ENCODE measurements around the gene UHRF1.
A peak's percentile ranks its signal among the peaks of the same experiment; 100 is the strongest.
"Not testable (repeated sequence)": the region's sequence is repeated elsewhere in the genome, so short reads cannot be mapped to it uniquely, and the experiment has no call there.

UHRF1 gene

DNA sequence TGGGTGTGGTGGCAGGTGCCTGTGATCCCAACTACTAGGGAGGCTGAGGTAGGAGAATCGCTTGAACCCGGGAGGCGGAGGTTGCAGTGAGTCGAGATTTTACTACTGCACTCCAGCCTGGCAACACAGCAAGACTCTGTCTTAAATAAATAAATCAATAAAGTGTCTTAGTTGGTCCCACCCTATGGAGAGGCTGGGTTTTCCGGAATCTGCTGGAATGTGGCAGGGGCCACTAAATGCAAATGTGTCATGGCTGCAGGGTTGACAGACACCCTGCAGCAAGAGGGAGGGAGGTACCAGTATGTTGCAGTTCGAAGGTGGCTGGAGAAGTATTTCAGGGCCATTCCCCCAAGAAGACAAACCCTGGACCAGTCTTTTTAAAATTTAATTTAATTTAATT lies 24.3 kb upstream of the UHRF1 start:
- not testable (repeated sequence) for H3K27ac Mint-ChIP-seq; H3K27me3 Mint-ChIP-seq; H3K4me1 Mint-ChIP-seq; H3K9me3 Mint-ChIP-seq; DNase-seq; ATAC-seq; H3K4me3 Mint-ChIP-seq; H3K36me3 Mint-ChIP-seq (ENCODE audit: low read depth)

DNA sequence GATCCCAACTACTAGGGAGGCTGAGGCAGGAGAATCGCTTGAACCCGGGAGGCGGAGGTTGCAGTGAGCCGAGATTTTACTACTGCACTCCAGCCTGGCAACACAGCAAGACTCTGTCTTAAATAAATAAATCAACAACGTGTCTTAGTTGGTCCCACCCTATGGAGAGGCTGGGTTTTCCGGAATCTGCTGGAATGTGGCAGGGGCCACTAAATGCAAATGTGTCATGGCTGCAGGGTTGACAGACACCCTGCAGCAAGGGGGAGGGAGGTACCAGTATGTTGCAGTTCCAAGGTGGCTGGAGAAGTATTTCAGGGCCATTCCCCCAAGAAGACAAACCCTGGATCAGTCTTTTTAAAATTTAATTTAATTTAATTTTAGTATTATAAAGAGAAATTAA lies 21.5 kb upstream of the UHRF1 start:
- not testable (repeated sequence) for DNase-seq; H3K27ac Mint-ChIP-seq; H3K9me3 Mint-ChIP-seq; H3K4me1 Mint-ChIP-seq; H3K4me3 Mint-ChIP-seq; H3K27me3 Mint-ChIP-seq; H3K36me3 Mint-ChIP-seq (ENCODE audit: low read depth); ATAC-seq

- H3K36me3 Mint-ChIP-seq (ENCODE audit: low read depth), result peaks cover 2% of the 10 kb centered on the region
- no peak overlapping the region for H3K27ac Mint-ChIP-seq
- DNase-seq (no peak), ATAC-seq (no peak)
- no peak overlapping the region for H3K4me3 Mint-ChIP-seq
- no peaks in the 10 kb centered on the region for H3K4me1 Mint-ChIP-seq
- H3K27me3 Mint-ChIP-seq, result no peaks in the 10 kb centered on the region
- no peaks in the 10 kb centered on the region for H3K9me3 Mint-ChIP-seq
Measured at GRCh38 chr19:4889034-4889815, 20.1 kb upstream of the UHRF1 start.

GRCh38 chr19:4891066-4891465 lies 18.2 kb upstream of the UHRF1 start:
- DNase-seq (no peak), ATAC-seq (no peak)
- Mint-ChIP-seq H3K4me3 (no peak overlapping the region), H3K27ac (no peak overlapping the region), H3K4me1 (no peaks in the 10 kb centered on the region), H3K9me3 (no peaks in the 10 kb centered on the region), H3K27me3 (no peaks in the 10 kb centered on the region), H3K36me3 (ENCODE audit: low read depth) (peaks cover 2% of the 10 kb centered on the region)

DNA sequence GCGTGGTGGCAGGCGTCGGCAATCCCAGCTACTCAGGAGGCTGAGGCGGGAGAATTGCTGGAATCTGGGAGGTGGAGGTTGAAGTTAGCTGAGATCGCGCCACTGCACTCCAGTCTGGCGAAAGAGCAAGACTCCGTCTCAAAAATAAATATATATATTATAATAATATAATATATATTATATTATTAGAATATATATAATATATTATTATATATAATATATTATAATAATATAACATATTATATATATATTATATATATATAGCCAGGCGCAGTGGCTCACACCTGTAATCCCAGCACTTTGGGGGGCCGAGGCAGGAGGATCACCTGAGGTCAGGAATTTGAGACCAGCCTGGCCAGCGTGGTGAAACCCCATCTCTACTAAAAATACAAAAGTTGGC lies 16.3 kb upstream of the UHRF1 start:
- H3K36me3 Mint-ChIP-seq (ENCODE audit: low read depth); H3K4me3 Mint-ChIP-seq; ATAC-seq; DNase-seq; H3K27ac Mint-ChIP-seq; H3K9me3 Mint-ChIP-seq; H3K27me3 Mint-ChIP-seq; H3K4me1 Mint-ChIP-seq: not testable (repeated sequence)

GRCh38 chr19:4896372-4896771 lies 12.9 kb upstream of the UHRF1 start:
- DNase-seq (no peak), ATAC-seq (no peak)
- Mint-ChIP-seq H3K27ac (no peak overlapping the region), H3K27me3 (no peaks in the 10 kb centered on the region), H3K4me1 (peaks cover 3% of the 10 kb centered on the region), H3K9me3 (no peaks in the 10 kb centered on the region), H3K36me3 (ENCODE audit: low read depth) (peaks cover under 1% of the 10 kb centered on the region), H3K4me3 (no peak overlapping the region)

- no peak for DNase-seq
- no peak overlapping the region for H3K27ac Mint-ChIP-seq
- no peaks in the 10 kb centered on the region for H3K36me3 Mint-ChIP-seq (ENCODE audit: low read depth)
- no peaks in the 10 kb centered on the region for H3K27me3 Mint-ChIP-seq
- H3K9me3 Mint-ChIP-seq, result no peaks in the 10 kb centered on the region
- ATAC-seq, result no peak
- H3K4me1 Mint-ChIP-seq, result peaks cover 3% of the 10 kb centered on the region
- H3K4me3 Mint-ChIP-seq, result no peak overlapping the region
Measured at GRCh38 chr19:4897146-4897545, 12.2 kb upstream of the UHRF1 start.

DNA sequence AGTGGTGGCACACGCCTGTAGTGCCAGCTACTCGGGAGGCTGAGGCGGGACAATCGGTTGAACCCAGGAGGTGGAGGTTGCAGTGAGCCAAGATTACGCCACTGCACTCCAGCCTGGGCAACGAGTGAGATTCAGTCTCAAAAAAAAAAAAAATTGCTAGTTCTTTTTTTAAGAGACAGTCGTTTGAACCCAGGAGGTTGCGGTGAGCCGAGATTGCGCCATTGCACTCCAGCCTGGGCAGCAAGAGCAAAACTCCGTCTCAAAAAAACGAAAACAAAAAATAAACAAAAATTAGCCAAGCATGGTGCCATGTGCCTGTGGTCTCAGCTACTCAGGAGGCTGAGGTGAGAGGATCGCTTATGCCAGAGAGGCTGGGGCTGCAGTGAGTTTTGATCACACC lies 8.4 kb upstream of the UHRF1 start:
- not testable (repeated sequence) for H3K9me3 Mint-ChIP-seq

GRCh38 chr19:4902796-4903195 lies 6.5 kb upstream of the UHRF1 start, which contains the start of gene ARRDC5:
ARRDC5 (minus strand) TSS chr19:4902896; CDS start chr19:4902825, 71 bp downstream.
- no peaks in the 10 kb centered on the region for H3K36me3 Mint-ChIP-seq (ENCODE audit: low read depth)
- H3K9me3 Mint-ChIP-seq, result no peaks in the 10 kb centered on the region
- ATAC-seq, result no peak
- no peaks in the 10 kb centered on the region for H3K4me1 Mint-ChIP-seq
- H3K27me3 Mint-ChIP-seq, result no peaks in the 10 kb centered on the region
- H3K27ac Mint-ChIP-seq, result no peak within 1 kb of the TSS
- no peak within 1 kb of the TSS for H3K4me3 Mint-ChIP-seq
- no peak for DNase-seq

More for the DNA sequence above, 8.4 kb upstream of the UHRF1 start:
- ATAC-seq; H3K4me1 Mint-ChIP-seq; H3K27me3 Mint-ChIP-seq; H3K36me3 Mint-ChIP-seq (ENCODE audit: low read depth); H3K4me3 Mint-ChIP-seq; DNase-seq; H3K27ac Mint-ChIP-seq: not testable (repeated sequence)

GRCh38 chr19:4904481-4904880 lies 4.8 kb upstream of the UHRF1 start:
- H3K27ac Mint-ChIP-seq, result no peak overlapping the region
- H3K36me3 Mint-ChIP-seq (ENCODE audit: low read depth), result no peaks in the 10 kb centered on the region
- H3K4me1 Mint-ChIP-seq, result peaks cover 9% of the 10 kb centered on the region
- no peaks in the 10 kb centered on the region for H3K27me3 Mint-ChIP-seq
- DNase-seq (no peak), ATAC-seq (no peak)
- no peaks in the 10 kb centered on the region for H3K9me3 Mint-ChIP-seq
- no peak overlapping the region for H3K4me3 Mint-ChIP-seq

- ATAC-seq (no peak), DNase-seq (no peak)
- no peaks in the 10 kb centered on the region for H3K27me3 Mint-ChIP-seq
- peaks cover 16% of the 10 kb centered on the region for H3K36me3 Mint-ChIP-seq (ENCODE audit: low read depth)
- H3K4me1 Mint-ChIP-seq, result peaks cover 23% of the 10 kb centered on the region
- no peaks in the 10 kb centered on the region for H3K9me3 Mint-ChIP-seq
- H3K27ac Mint-ChIP-seq, result no peak overlapping the region
- H3K4me3 Mint-ChIP-seq, result no peak overlapping the region
Measured at GRCh38 chr19:4906963-4907362, 2.3 kb upstream of the UHRF1 start.

DNA sequence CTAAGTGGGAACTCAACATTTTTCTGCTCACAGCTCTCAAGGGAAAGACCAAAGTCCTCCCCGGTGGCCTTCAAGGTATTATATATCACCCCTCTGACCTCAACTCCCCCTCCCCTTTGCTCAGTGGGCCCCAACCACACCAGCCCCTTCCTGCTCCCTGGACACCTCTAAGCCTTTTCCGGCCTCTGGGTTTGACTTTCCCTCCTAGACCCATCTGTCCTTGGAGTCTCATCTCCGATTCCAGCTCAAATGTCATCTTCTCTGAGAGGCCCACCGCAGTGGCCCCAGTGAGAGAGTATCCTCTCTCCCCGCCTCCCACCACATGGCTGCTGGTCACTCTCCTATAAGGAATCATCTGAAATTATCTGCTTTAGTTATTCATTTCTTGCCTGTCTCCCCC lies 941 bp upstream of the UHRF1 start:
- H3K27ac Mint-ChIP-seq, result peak overlapping the region; percentile 37
- H3K9me3 Mint-ChIP-seq, result no peaks in the 10 kb centered on the region
- H3K4me3 Mint-ChIP-seq, result no peak overlapping the region
- no peak for DNase-seq
- H3K27me3 Mint-ChIP-seq, result no peaks in the 10 kb centered on the region
- H3K36me3 Mint-ChIP-seq (ENCODE audit: low read depth), result peaks cover 30% of the 10 kb centered on the region
- H3K4me1 Mint-ChIP-seq, result peaks cover 37% of the 10 kb centered on the region
- no peak for ATAC-seq

GRCh38 chr19:4908781-4909155 lies 533 bp upstream of the UHRF1 start:
- Mint-ChIP-seq H3K27me3 (no peaks in the 10 kb centered on the region), H3K27ac (peak overlapping the region; percentile 46), H3K9me3 (no peaks in the 10 kb centered on the region), H3K4me3 (peak overlapping the region; percentile 93), H3K36me3 (ENCODE audit: low read depth) (peaks cover 34% of the 10 kb centered on the region), H3K4me1 (peaks cover 41% of the 10 kb centered on the region)
- ATAC-seq (no peak), DNase-seq (no peak)

- Mint-ChIP-seq H3K4me3 (peak overlapping the region; percentile 93), H3K9me3 (no peaks in the 10 kb centered on the region), H3K27me3 (no peaks in the 10 kb centered on the region), H3K36me3 (ENCODE audit: low read depth) (peaks cover 46% of the 10 kb centered on the region), H3K4me1 (peaks cover 54% of the 10 kb centered on the region), H3K27ac (peak overlapping the region; percentile 88)
- peak; percentile 66 for ATAC-seq
- DNase-seq, result peak; percentile 96
Measured at GRCh38 chr19:4909897-4910593, 744 bp downstream of the UHRF1 start.

DNA sequence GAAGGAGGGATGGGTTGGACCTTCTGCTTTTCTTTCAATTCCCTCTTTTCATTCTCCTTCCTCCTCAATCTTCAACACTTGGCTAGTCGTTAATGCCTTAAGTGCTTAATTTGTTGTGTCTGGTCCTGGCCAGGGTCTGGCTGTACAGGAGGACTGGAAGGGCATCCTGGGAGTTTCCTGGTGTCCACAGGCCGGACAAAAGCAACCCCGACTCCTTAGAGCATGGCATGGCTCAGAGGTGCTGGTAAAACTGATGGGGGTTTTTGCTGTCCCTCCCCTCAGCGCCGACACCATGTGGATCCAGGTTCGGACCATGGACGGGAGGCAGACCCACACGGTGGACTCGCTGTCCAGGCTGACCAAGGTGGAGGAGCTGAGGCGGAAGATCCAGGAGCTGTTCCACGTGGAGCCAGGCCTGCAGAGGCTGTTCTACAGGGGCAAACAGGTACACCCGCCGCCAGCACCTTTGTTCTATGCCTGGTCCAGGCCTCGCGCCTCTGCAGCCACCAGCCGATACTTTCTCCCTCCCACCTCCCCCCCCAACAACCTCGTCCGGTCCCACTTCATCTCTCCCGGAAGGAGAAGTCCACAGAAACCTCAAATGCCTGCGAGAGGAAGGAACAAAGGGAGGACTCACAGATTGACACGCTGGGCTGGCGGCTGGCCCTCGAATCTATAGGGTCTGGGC lies 1.4 kb downstream of the UHRF1 start:
- peak overlapping the region; percentile 88 for H3K27ac Mint-ChIP-seq
- H3K27me3 Mint-ChIP-seq, result no peaks in the 10 kb centered on the region
- no peaks in the 10 kb centered on the region for H3K9me3 Mint-ChIP-seq
- H3K4me3 Mint-ChIP-seq, result peak overlapping the region; percentile 93
- peak; percentile 29 for DNase-seq
- ATAC-seq, result no peak
- peaks cover 53% of the 10 kb centered on the region for H3K36me3 Mint-ChIP-seq (ENCODE audit: low read depth)
- H3K4me1 Mint-ChIP-seq, result peaks cover 61% of the 10 kb centered on the region

Data from activated naive CD8-positive, alpha-beta T cell treated with anti-CD3 and anti-CD28 coated beads, Interleukin-2, amount 50 U/mL, for 24 hours (primary cell).